ENCODE measurements around the gene TOM1L2.

Gene TOM1L2

GRCh38 chr17:17978481-17979424 is 6.6 kb upstream of the TOM1L2 start:
- TF ChIP-seq CTCF (IDR thresholded peaks at IDR 0.05; ENCODE audit: control insufficient read depth, insufficient read depth, low read depth, low read length, missing control alignments) = no peak
- DNase-seq (ENCODE audit: low read depth) = no peak
- no peak overlapping the region for H3K4me3 ChIP-seq (ENCODE audit: control insufficient read depth, low read depth, low read length)

DNA sequence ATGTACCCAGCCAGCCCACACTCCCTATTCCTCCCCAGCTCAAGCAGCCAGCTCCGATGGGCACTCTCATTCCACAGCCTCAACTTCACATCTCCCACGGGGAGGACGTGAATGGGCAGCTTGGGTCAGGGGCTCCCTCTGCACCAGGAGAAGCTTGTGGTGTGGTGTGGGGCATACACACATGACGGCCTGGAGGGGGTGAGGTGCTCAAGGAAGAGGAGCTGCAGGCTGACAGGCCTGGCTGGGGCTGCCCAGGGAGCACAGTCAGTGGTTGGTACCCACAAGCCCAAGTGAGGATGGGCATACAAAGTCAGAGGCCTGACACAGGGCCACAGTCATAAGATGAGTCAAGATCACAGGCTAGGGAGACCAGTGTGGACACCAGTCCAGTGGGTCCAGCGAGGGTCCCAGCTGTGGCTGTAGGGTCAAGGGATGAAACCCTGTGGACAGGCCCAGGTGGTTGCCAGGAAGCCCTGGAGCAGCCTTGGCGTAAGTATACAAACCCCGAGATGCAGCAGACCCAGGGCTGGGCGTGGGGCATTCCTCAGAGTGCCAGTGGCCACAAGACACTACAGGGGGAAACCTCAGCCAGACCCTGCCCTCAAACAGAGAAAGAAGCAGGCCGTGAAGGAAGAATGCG is 4.9 kb upstream of the TOM1L2 start:
- no peak overlapping the region for H3K4me3 ChIP-seq (ENCODE audit: control insufficient read depth, low read depth, low read length)
- no peak for DNase-seq (ENCODE audit: low read depth)
- TF ChIP-seq CTCF (IDR thresholded peaks at IDR 0.05; ENCODE audit: control insufficient read depth, insufficient read depth, low read depth, low read length, missing control alignments) = no peak

DNA sequence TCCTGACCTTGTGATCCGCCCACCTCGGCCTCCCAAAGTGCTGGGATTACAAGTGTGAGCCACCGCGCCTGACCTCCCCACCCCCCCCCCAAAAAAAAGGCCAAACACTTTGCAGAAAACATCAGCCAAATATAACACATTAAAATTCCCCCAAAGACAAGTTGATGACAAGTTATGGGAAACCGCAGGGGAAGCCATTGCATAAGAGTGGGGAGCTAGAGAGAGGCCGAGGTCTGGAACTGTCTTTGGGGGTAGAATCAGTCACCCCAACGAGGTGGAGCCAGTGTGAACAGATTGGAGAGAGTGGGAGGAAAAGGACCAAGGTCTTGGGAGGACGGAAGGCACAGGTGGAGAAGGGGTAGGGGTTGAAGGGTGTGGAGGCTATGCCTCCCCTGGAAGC is 3.2 kb upstream of the TOM1L2 start:
- no peak for DNase-seq (ENCODE audit: low read depth)
- no peak overlapping the region for H3K4me3 ChIP-seq (ENCODE audit: control insufficient read depth, low read depth, low read length)
- no peak for TF ChIP-seq CTCF (IDR thresholded peaks at IDR 0.05; ENCODE audit: control insufficient read depth, insufficient read depth, low read depth, low read length, missing control alignments)

- no peak for DNase-seq (ENCODE audit: low read depth)
- TF ChIP-seq CTCF (IDR thresholded peaks at IDR 0.05; ENCODE audit: control insufficient read depth, insufficient read depth, low read depth, low read length, missing control alignments) = no peak
- H3K4me3 ChIP-seq (ENCODE audit: control insufficient read depth, low read depth, low read length) = peak overlapping the region; percentile 64
Measured at GRCh38 chr17:17972952-17973254, 703 bp upstream of the TOM1L2 start.

DNA sequence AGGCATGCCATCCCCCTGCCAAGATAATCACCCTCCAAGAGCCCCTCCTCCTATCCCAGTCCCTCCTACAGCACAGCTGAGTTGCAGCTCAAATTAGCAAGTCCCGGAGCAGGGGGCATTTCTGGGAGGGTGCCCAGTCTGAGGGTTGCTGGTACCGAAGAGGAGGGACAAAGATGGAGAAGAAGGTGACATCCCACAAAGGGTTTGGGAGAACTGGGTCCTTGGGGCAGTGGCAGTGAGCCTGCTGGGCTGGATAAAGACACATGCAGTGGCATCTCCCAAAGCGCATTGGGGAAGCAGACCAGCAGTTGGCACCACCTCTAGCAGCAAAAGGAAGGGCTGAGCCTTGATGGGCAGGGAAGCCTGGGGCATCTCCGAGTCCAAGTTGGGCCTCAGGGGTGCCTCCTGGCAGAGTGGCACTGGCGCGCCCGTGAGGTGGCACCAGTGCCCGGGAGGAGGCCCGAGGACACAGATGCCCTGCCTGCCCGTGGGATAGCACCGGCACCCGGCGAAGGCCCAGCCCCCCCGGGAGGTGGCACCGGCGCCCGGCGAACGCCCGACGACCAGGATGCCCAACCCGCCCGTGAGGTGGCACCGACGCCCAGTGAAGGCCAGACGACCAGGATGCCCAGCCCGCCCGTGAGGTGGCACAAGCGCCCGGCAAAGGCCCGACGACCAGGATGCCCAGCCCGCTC is 622 bp downstream of the TOM1L2 start:
- peak overlapping the region; percentile 85 for H3K4me3 ChIP-seq (ENCODE audit: control insufficient read depth, low read depth, low read length)
- DNase-seq (ENCODE audit: low read depth) = no peak
- no peak for TF ChIP-seq CTCF (IDR thresholded peaks at IDR 0.05; ENCODE audit: control insufficient read depth, insufficient read depth, low read depth, low read length, missing control alignments)

DNA sequence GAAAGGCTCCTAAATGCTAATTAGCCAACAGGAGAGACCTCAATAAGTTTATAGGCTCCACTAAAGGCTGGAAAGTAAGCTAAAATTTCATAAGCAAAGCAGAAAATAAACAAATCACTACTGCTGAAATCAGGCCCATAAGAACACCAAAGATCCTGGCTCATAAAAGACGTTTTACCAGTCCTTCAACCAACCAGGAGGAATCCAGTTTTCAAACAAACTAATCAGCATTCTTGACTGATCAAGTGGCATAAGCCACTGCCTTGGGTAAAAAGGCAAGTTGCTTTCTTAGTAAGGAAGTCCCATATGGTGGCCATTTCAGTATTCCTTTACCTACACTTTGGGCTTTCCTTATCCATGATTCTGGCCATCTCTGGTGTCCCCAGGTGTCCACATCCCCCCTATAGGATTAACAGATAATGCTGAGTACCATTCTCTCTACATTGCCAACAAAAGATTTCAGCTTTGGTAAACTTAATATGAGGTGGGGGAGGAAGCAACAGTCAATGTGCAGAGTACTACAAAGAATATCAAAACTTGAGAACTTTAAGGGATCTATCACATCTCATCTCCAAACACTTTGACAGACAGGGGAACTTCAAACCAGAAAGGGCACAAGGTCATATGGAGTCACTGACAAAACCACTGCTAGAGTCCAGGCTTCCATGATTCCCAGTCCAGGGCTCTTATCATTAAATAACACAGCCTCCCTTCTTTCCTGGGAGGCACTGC is 1.3 kb downstream of the TOM1L2 start:
- TF ChIP-seq CTCF (IDR thresholded peaks at IDR 0.05; ENCODE audit: control insufficient read depth, insufficient read depth, low read depth, low read length, missing control alignments) = no peak
- peak overlapping the region; percentile 85 for H3K4me3 ChIP-seq (ENCODE audit: control insufficient read depth, low read depth, low read length)
- no peak for DNase-seq (ENCODE audit: low read depth)
